ENCODE data around the gene TMEM179. TPM values are rescaled to one million over a fixed set of nuclear protein-coding genes. Genes with fewer than 3 reads are reported as not detected.

TMEM179 gene
- total RNA-seq, 4 donors from 2014 or later, result not detected

DNA sequence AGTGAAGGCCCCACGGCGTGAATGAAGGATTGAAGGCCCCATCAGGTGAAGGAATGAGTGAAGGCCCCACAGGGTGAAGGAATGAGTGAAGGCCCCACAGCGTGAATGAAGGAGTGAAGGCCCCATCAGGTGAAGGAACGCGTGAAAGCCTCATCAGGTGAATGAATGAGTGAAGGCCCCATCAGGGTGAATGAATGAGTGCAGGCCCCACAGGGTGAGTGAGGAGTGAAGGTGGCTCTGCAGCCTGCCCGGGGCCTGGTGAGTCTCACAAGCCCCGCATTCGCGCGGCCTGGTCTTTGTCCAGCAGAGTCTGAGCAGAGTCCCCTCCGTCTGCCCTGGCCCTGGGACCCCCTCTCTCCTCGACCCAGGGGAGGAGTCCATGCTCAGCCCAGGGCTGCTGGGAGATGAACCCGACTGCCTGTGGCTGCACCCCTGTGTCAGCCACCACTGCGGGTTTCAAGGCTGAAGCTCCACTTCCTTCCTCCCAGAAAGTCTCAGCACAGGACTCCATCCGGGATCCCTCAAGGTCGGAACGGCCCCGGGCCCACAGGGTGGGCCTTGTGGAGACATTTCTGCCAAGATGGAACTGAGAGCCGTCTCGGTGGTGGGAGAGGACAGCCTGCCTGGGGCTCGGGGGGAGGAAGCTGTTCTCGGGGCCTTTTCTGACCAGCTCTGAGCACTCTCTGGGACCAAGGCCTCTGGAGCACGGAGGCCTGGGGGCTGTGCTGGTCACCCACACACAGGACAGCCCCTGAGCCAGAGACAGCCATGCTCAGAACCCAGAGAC is 37.4 kb upstream of the TMEM179 start:
- DNase-seq (ENCODE audit: low spot score) (no peak), ATAC-seq (ENCODE audit: low FRiP score) (no peak)
- TF ChIP-seq, protein P1, sequence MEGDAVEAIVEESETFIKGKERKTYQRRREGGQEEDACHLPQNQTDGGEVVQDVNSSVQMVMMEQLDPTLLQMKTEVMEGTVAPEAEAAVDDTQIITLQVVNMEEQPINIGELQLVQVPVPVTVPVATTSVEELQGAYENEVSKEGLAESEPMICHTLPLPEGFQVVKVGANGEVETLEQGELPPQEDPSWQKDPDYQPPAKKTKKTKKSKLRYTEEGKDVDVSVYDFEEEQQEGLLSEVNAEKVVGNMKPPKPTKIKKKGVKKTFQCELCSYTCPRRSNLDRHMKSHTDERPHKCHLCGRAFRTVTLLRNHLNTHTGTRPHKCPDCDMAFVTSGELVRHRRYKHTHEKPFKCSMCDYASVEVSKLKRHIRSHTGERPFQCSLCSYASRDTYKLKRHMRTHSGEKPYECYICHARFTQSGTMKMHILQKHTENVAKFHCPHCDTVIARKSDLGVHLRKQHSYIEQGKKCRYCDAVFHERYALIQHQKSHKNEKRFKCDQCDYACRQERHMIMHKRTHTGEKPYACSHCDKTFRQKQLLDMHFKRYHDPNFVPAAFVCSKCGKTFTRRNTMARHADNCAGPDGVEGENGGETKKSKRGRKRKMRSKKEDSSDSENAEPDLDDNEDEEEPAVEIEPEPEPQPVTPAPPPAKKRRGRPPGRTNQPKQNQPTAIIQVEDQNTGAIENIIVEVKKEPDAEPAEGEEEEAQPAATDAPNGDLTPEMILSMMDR (IDR thresholded peaks at IDR 0.05), result no peak

DNA sequence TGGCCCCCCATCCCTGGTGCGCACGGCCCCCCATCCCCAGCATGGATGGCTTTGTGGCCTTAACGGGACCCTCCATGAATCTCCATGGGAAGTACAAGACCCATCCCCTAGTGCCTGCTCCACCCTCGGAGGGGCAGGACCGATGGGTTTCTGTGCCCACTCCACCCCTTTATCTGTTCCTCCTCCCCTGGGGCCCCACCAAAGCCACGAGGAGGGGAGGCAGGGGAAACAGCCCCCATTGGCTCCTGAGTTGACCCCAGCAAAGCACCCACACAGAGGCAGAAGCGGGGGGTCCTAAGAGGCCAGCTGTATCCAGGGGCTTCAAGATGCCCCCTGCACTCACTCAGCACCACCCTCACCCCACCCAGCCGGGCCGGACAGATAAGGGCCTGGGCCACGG is 36.1 kb upstream of the TMEM179 start:
- TF ChIP-seq, protein P1 (IDR thresholded peaks at IDR 0.05), result no peak
- no peak for ATAC-seq (ENCODE audit: low FRiP score)
- DNase-seq (ENCODE audit: low spot score), result no peak

DNA sequence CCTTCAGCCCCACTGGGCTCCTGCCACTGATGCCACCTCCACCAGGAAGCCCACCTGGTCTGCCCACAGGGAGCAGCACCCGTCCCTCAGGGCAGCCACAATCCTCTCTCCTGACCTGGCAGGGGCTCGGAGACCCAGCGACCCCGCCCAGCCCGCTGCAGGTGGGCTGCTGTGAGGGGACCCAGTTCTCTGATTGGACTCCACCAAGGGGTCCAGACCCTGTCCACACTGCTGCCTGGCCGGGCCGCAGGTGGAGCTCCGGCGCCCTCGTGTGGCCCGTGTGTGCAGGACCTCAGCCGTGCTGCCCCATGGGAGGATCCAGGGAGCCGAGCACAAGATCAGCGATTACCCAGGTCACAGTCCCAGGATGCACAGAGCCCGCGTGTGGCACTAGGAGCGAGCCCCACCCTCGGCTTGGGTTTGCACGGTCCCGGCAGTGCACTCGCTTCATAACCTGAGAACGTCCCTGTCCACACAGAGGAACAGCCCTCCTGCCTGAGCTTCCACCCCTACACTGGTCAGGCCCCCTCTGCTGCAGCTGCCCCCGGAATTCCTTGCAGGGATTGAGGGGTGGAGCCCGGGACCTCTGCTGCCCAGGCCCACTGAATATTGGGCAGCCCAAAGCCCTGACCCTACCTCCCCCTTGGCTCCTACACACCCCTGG is 35.4 kb upstream of the TMEM179 start:
- ATAC-seq (ENCODE audit: low FRiP score) (no peak), DNase-seq (ENCODE audit: low spot score) (no peak)

DNA sequence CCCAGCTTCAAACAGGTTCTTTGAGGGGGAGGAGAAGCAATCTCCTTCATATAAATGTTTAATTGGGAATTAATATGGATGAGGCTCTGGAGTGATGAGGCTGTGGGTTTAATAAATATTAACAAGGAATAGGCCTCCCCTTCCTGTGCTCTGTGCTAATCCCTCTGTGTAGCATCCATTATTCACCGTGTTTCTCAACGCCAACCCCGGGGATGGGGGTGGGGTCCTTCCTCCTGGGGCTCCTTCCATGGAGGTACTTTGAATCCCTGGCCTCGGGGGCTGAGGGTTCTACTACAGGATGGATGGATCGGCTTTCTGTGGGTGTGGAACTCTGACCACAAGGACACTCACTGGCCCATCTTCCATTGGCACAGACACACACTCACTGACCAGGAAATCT is 34.9 kb upstream of the TMEM179 start:
- TF ChIP-seq, protein P1 (IDR thresholded peaks at IDR 0.05), result no peak
- no peak for DNase-seq (ENCODE audit: low spot score)
- ATAC-seq (ENCODE audit: low FRiP score), result no peak

More for the DNA sequence above, 35.4 kb upstream of the TMEM179 start:
- TF ChIP-seq, protein P1 (IDR thresholded peaks at IDR 0.05), result no peak

DNA sequence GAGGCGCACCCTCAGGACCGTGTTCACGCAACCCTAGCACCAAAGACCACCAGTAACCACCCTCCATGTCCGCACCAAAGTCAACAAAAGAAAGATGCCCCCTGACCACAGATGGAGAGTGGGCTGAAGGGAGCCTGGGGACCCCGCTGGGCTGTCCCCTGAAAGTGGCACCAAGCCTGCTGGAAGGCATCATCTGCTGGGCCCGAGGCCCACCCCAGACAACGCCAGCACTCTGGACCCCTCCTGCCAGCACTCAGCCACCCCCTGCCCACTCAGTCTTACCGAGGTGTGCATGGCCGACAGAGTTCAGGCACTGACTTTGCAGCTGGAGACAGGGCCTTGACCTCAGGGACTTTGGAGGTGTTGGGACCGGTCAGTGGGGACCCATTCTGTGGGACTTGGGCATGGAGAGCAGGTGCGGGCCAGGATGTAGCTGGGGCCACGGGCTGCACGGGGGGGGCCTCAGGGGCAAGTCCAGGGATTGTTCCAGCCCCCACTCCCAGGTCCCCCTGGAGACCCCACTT is 34.4 kb upstream of the TMEM179 start:
- TF ChIP-seq, protein P1 (IDR thresholded peaks at IDR 0.05), result no peak
- ATAC-seq (ENCODE audit: low FRiP score) (no peak), DNase-seq (ENCODE audit: low spot score) (no peak)

DNA sequence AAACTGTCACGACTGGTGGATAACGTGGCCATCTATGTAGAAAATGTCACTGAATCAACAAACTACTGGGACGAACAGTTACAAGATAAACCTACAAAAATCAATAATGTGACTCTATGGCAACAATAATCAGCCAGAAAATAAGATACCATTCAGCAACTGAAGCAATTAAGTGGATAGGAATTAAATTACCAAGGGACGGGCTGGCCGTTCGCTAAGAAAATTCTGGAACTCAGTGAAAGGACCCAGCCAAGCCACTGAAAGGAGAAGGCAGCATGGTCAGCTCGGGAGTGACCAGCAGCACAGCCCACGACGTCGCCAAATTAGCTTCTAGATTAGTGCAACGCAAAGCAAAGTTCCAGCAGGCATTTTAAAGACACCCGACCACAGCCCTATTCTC is 33.6 kb upstream of the TMEM179 start:
- no peak for ATAC-seq (ENCODE audit: low FRiP score)
- TF ChIP-seq, protein P1 (IDR thresholded peaks at IDR 0.05), result no peak
- DNase-seq (ENCODE audit: low spot score), result no peak
